Ectodermal cell (in vitro differentiated cells): Measurements from ENCODE around the gene ACTR10. TPM values are rescaled to one million over a fixed set of nuclear protein-coding genes. Genes with fewer than 3 reads are reported as not detected.

ENCODE experiments used
- H3K27ac ChIP-seq: 2 replicates; pipeline ENCODE4 v1.7.0; 2013; ENCODE audit warnings: mild to moderate bottlenecking, low read depth, low read length; ENCODE audit not compliant: insufficient read depth, poor library complexity, severe bottlenecking
- H3K27me3 ChIP-seq: 2 replicates; pipeline ENCODE4 v1.7.0; 2013; ENCODE audit warnings: mild to moderate bottlenecking, low read length; ENCODE audit not compliant: insufficient read depth, control insufficient read depth, poor library complexity, severe bottlenecking
- H3K36me3 ChIP-seq: one replicate; pipeline ENCODE4 v1.7.0; 2013; ENCODE audit warnings: low read length; ENCODE audit not compliant: control insufficient read depth, insufficient read depth
- H3K4me1 ChIP-seq: one replicate; pipeline ENCODE4 v1.7.0; 2013; ENCODE audit warnings: low read length; ENCODE audit not compliant: control insufficient read depth, insufficient read depth
- H3K4me3 ChIP-seq: 2 replicates; pipeline ENCODE4 v1.7.0; 2013; ENCODE audit warnings: low read depth, low read length, control low read depth; ENCODE audit not compliant: insufficient read depth
- H3K9me3 ChIP-seq: 2 replicates; pipeline ENCODE4 v1.7.0; 2013; ENCODE audit warnings: mild to moderate bottlenecking, low read length, moderate library complexity; ENCODE audit not compliant: control insufficient read depth
- WGBS, 2 experiments: methylation state at CpG; one replicate each; pipeline ENCODE4 v1.1.7; 2013; ENCODE audit warnings: missing lambda C conversion rate in 2 of 2; 5-methylcytosine and 5-hydroxymethylcytosine counted together
- polyA plus RNA-seq, 4 experiments: library from polyadenylated mRNA; stranded (reverse); fragments of 50-300 nt; gene quantifications; one replicate each; pipeline ENCODE4 v1.2.3, GENCODE V29; 2013

ACTR10 gene
- polyA plus RNA-seq (2013, experiment 1 of 4): 70.0 TPM
- 67.2 TPM for polyA plus RNA-seq (2013, experiment 2 of 4)
- polyA plus RNA-seq (2013, experiment 3 of 4): 71.9 TPM
- 68.0 TPM for polyA plus RNA-seq (2013, experiment 4 of 4)

GRCh38 chr14:58199726-58200479 is at the start of gene ACTR10:
TSS of gene ACTR10 (plus strand) at chr14:58200149. CDS start at chr14:58200218, 69 bp downstream.
- H3K36me3 ChIP-seq: no peaks in the 10 kb centered on the region
- peak within 1 kb of the TSS; percentile 80 for H3K4me3 ChIP-seq
- H3K4me1 ChIP-seq: no peaks in the 10 kb centered on the region
- H3K27ac ChIP-seq: peak within 1 kb of the TSS; percentile 90
- H3K9me3 ChIP-seq: no peaks in the 10 kb centered on the region
- peaks cover 3% of the 10 kb centered on the region for H3K27me3 ChIP-seq
- WGBS, 2 experiments: 0% methylated on average over 78 of the region's 78 CpGs

- Histone ChIP-seq H3K4me3 (peak overlapping the region; percentile 76), H3K36me3 (no peaks in the 10 kb centered on the region), H3K9me3 (no peaks in the 10 kb centered on the region), H3K27me3 (peaks cover 39% of the 10 kb centered on the region), H3K4me1 (peaks cover 6% of the 10 kb centered on the region), H3K27ac (no peak overlapping the region)
- 85 to 96% methylated on average over 3 to 6 of the region's 6 CpGs for WGBS, 2 experiments
These were observed 49.6 kb upstream of the ACTR10 start for GRCh38 chr14:58150243-58150805.

GRCh38 chr14:58151133-58152013 is 48.6 kb upstream of the ACTR10 start:
- Histone ChIP-seq H3K9me3 (no peaks in the 10 kb centered on the region), H3K27ac (no peak overlapping the region), H3K27me3 (peaks cover 39% of the 10 kb centered on the region), H3K4me3 (peak overlapping the region; percentile 76), H3K4me1 (peaks cover 6% of the 10 kb centered on the region), H3K36me3 (no peaks in the 10 kb centered on the region)
- WGBS, 2 experiments: 1% methylated on average over 56 of the region's 56 CpGs

- Histone ChIP-seq H3K27ac (no peak within 1 kb of the TSS), H3K36me3 (no peaks in the 10 kb centered on the region), H3K4me3 (peak within 1 kb of the TSS; percentile 76), H3K9me3 (no peaks in the 10 kb centered on the region), H3K27me3 (peaks cover 39% of the 10 kb centered on the region), H3K4me1 (peaks cover 6% of the 10 kb centered on the region)
- WGBS, 2 experiments: 2% methylated on average over 70 of the region's 70 CpGs
These were observed 47.7 kb upstream of the ACTR10 start, which contains the start of gene ARMH4 for GRCh38 chr14:58152014-58152857. TSS of gene ARMH4 (minus strand) at chr14:58152213. CDS start at chr14:58139358, 12,855 bp downstream.

GRCh38 chr14:58160561-58160960 is 39.4 kb upstream of the ACTR10 start:
- Histone ChIP-seq H3K27me3 (no peaks in the 10 kb centered on the region), H3K4me3 (no peak overlapping the region), H3K36me3 (no peaks in the 10 kb centered on the region), H3K9me3 (no peaks in the 10 kb centered on the region), H3K27ac (no peak overlapping the region), H3K4me1 (no peaks in the 10 kb centered on the region)

- H3K27ac ChIP-seq: no peak overlapping the region
- no peaks in the 10 kb centered on the region for H3K27me3 ChIP-seq
- H3K4me3 ChIP-seq: no peak overlapping the region
- H3K4me1 ChIP-seq: no peaks in the 10 kb centered on the region
- no peaks in the 10 kb centered on the region for H3K36me3 ChIP-seq
- WGBS, 2 experiments: 47 to 50% methylated on average over 10 of the region's 10 CpGs
- H3K9me3 ChIP-seq: no peaks in the 10 kb centered on the region
These were observed 33.7 kb upstream of the ACTR10 start for GRCh38 chr14:58166005-58166983.

GRCh38 chr14:58167057-58167456 is 32.9 kb upstream of the ACTR10 start:
- 32 to 56% methylated on average over 1 of the region's 1 CpG for WGBS, 2 experiments
- Histone ChIP-seq H3K36me3 (no peaks in the 10 kb centered on the region), H3K27me3 (no peaks in the 10 kb centered on the region)

GRCh38 chr14:58167891-58168290 is 32.1 kb upstream of the ACTR10 start:
- WGBS, 2 experiments: 89 to 96% methylated on average over 5 of the region's 5 CpGs
- no peaks in the 10 kb centered on the region for H3K27me3 ChIP-seq
- H3K4me3 ChIP-seq: no peak overlapping the region
- H3K4me1 ChIP-seq: no peaks in the 10 kb centered on the region
- H3K9me3 ChIP-seq: no peaks in the 10 kb centered on the region
- H3K27ac ChIP-seq: no peak overlapping the region
- no peaks in the 10 kb centered on the region for H3K36me3 ChIP-seq

More at GRCh38 chr14:58167057-58167456, 32.9 kb upstream of the ACTR10 start:
- no peak overlapping the region for H3K27ac ChIP-seq
- no peak overlapping the region for H3K4me3 ChIP-seq
- no peaks in the 10 kb centered on the region for H3K9me3 ChIP-seq
- H3K4me1 ChIP-seq: no peaks in the 10 kb centered on the region
